GM21447 (cell line): Measurements from ENCODE around the gene INO80.
"Not testable (repeated sequence)": the region's sequence is repeated elsewhere in the genome, so short reads cannot be mapped to it uniquely, and the experiment has no call there.

ENCODE experiments used
- ATAC-seq: cut with Tn5 transposase; IDR thresholded peaks from one replicate; pipeline ENCODE4 v1.9.1; 2021; ENCODE audit not compliant: unreplicated experiment

Gene INO80

GRCh38 chr15:41116116-41116961 is at the start of gene INO80:
INO80 (minus strand) TSS chr15:41116280; CDS start chr15:41096310, 19,970 bp downstream.
- peak; percentile 83 for ATAC-seq

- ATAC-seq = no peak
Measured at GRCh38 chr15:41161736-41162135, 45.7 kb upstream of the INO80 start.

- ATAC-seq = no peak
Measured at GRCh38 chr15:41161336-41161735, 45.3 kb upstream of the INO80 start.

GRCh38 chr15:41160639-41161315 is 44.7 kb upstream of the INO80 start:
- no peak for ATAC-seq

GRCh38 chr15:41154412-41154811 is 38.3 kb upstream of the INO80 start:
- ATAC-seq = no peak

- ATAC-seq = no peak
Measured at GRCh38 chr15:41153733-41154132, 37.7 kb upstream of the INO80 start.

GRCh38 chr15:41151451-41152005 is 35.4 kb upstream of the INO80 start:
- ATAC-seq = no peak

- ATAC-seq = no peak
Measured at GRCh38 chr15:41150279-41150678, 34.2 kb upstream of the INO80 start.

- no peak for ATAC-seq
Measured at GRCh38 chr15:41148065-41148464, 32.0 kb upstream of the INO80 start.

- ATAC-seq = no peak
Measured at GRCh38 chr15:41139619-41140018, 23.5 kb upstream of the INO80 start.

- ATAC-seq = not testable (repeated sequence)
Measured at GRCh38 chr15:41139112-41139511, 23.0 kb upstream of the INO80 start.

- ATAC-seq = not testable (repeated sequence)
Measured at GRCh38 chr15:41135580-41135979, 19.5 kb upstream of the INO80 start.

GRCh38 chr15:41133454-41133853 is 17.4 kb upstream of the INO80 start:
- ATAC-seq = no peak

GRCh38 chr15:41132094-41132493 is 16.0 kb upstream of the INO80 start:
- ATAC-seq = not testable (repeated sequence)

- no peak for ATAC-seq
Measured at GRCh38 chr15:41128174-41128902, 12.3 kb upstream of the INO80 start.

- ATAC-seq = no peak
Measured at GRCh38 chr15:41125931-41126642, 10.0 kb upstream of the INO80 start.

GRCh38 chr15:41125063-41125669 is 9.1 kb upstream of the INO80 start:
- no peak for ATAC-seq

GRCh38 chr15:41124058-41124457 is 8.0 kb upstream of the INO80 start:
- no peak for ATAC-seq

- no peak for ATAC-seq
Measured at GRCh38 chr15:41122849-41123248, 6.8 kb upstream of the INO80 start.

- ATAC-seq = no peak
Measured at GRCh38 chr15:41121951-41122350, 5.9 kb upstream of the INO80 start.
